NCI-H128 (cell line): ENCODE results near the gene LRMDA.

Source experiments
- DNase-seq: peaks from one replicate; lab custom pipeline; 2025; ENCODE audit not compliant: unreplicated experiment; lab: John Stamatoyannopoulos, UW

Gene LRMDA

GRCh38 chr10:75887992-75888680 lies 456.7 kb downstream of the LRMDA start:
- no peak for DNase-seq

GRCh38 chr10:75889051-75889450 lies 457.6 kb downstream of the LRMDA start:
- DNase-seq, result no peak

GRCh38 chr10:75894761-75895160 lies 463.3 kb downstream of the LRMDA start:
- DNase-seq, result no peak

GRCh38 chr10:75895259-75895658 lies 463.8 kb downstream of the LRMDA start:
- no peak for DNase-seq

- no peak for DNase-seq
These were observed 468.5 kb downstream of the LRMDA start for GRCh38 chr10:75899816-75900390.

GRCh38 chr10:75902816-75903215 lies 471.4 kb downstream of the LRMDA start:
- DNase-seq, result no peak

GRCh38 chr10:75904499-75905283 lies 473.3 kb downstream of the LRMDA start:
- DNase-seq, result no peak

GRCh38 chr10:75905490-75905889 lies 474.1 kb downstream of the LRMDA start:
- no peak for DNase-seq

- no peak for DNase-seq
These were observed 478.6 kb downstream of the LRMDA start for GRCh38 chr10:75910032-75910431.

- no peak for DNase-seq
These were observed 480.0 kb downstream of the LRMDA start for GRCh38 chr10:75911426-75911825.

GRCh38 chr10:75916906-75917305 lies 485.5 kb downstream of the LRMDA start:
- no peak for DNase-seq

GRCh38 chr10:75919913-75920312 lies 488.5 kb downstream of the LRMDA start:
- DNase-seq, result no peak

GRCh38 chr10:75922435-75922834 lies 491.0 kb downstream of the LRMDA start:
- no peak for DNase-seq

- no peak for DNase-seq
These were observed 493.0 kb downstream of the LRMDA start for GRCh38 chr10:75924309-75924902.

- DNase-seq, result no peak
These were observed 494.6 kb downstream of the LRMDA start for GRCh38 chr10:75925999-75926398.

GRCh38 chr10:75926763-75927162 lies 495.3 kb downstream of the LRMDA start:
- no peak for DNase-seq

- no peak for DNase-seq
These were observed 496.8 kb downstream of the LRMDA start for GRCh38 chr10:75928231-75928630.

GRCh38 chr10:75929630-75930161 lies 498.3 kb downstream of the LRMDA start:
- DNase-seq, result no peak

GRCh38 chr10:75932921-75933320 lies 501.5 kb downstream of the LRMDA start:
- DNase-seq, result no peak

- DNase-seq, result no peak
These were observed 503.8 kb downstream of the LRMDA start for GRCh38 chr10:75935240-75935639.

- no peak for DNase-seq
These were observed 504.4 kb downstream of the LRMDA start for GRCh38 chr10:75935650-75936400.
